ENCODE measurements around the gene ALDH5A1.
A peak's percentile ranks its signal among the peaks of the same experiment; 100 is the strongest.
"Not testable (repeated sequence)": the region's sequence is repeated elsewhere in the genome, so short reads cannot be mapped to it uniquely, and the experiment has no call there.

Gene ALDH5A1

GRCh38 chr6:24489470-24489869 is 5.3 kb upstream of the ALDH5A1 start, which contains the start of gene GPLD1:
Gene GPLD1 (minus strand): TSS chr6:24489578. CDS start chr6:24489511, 67 bp downstream.
- DNase-seq, result no peak

GRCh38 chr6:24489881-24490280 is 4.9 kb upstream of the ALDH5A1 start:
- DNase-seq, result peak; percentile 27 to 43 (median 34)

- DNase-seq, result no peak
Measured at GRCh38 chr6:24490948-24491347, 3.8 kb upstream of the ALDH5A1 start.

- DNase-seq, result peak in 2 of 3 donors; percentile 7 to 10
Measured at GRCh38 chr6:24492475-24492874, 2.3 kb upstream of the ALDH5A1 start.

- DNase-seq, result no peak
Measured at GRCh38 chr6:24493945-24494820, 586 bp upstream of the ALDH5A1 start.

GRCh38 chr6:24497254-24497970 is 2.6 kb downstream of the ALDH5A1 start:
- DNase-seq, result peak; percentile 15 to 24 (median 22)

- DNase-seq, result no peak
Measured at GRCh38 chr6:24500683-24501082, 5.9 kb downstream of the ALDH5A1 start.

GRCh38 chr6:24501374-24501773 is 6.6 kb downstream of the ALDH5A1 start:
- no peak for DNase-seq

GRCh38 chr6:24501914-24502313 is 7.1 kb downstream of the ALDH5A1 start:
- no peak for DNase-seq

GRCh38 chr6:24504287-24504648 is 9.5 kb downstream of the ALDH5A1 start:
- no peak for DNase-seq

- DNase-seq, result no peak
Measured at GRCh38 chr6:24504649-24505586, 10.1 kb downstream of the ALDH5A1 start.

- DNase-seq, result no peak
Measured at GRCh38 chr6:24506814-24507520, 12.2 kb downstream of the ALDH5A1 start.

- DNase-seq, result not testable (repeated sequence)
Measured at GRCh38 chr6:24511976-24512375, 17.2 kb downstream of the ALDH5A1 start.

- DNase-seq, result no peak
Measured at GRCh38 chr6:24513602-24514001, 18.8 kb downstream of the ALDH5A1 start.

GRCh38 chr6:24517659-24518543 is 23.1 kb downstream of the ALDH5A1 start:
- peak; percentile 20 to 54 (median 42) for DNase-seq

GRCh38 chr6:24520929-24521546 is 26.3 kb downstream of the ALDH5A1 start:
- DNase-seq, result peak; percentile 49 to 69 (median 58)

- peak in 2 of 3 donors; percentile 4 to 9 for DNase-seq
Measured at GRCh38 chr6:24522228-24523176, 27.7 kb downstream of the ALDH5A1 start.

GRCh38 chr6:24524329-24524728 is 29.6 kb downstream of the ALDH5A1 start:
- no peak for DNase-seq

GRCh38 chr6:24524805-24525204 is 30.0 kb downstream of the ALDH5A1 start:
- peak; percentile 36 to 57 (median 47) for DNase-seq

Data from suppressor macrophage treated with lipopolysaccharide for 1 hour (primary cell).